GM18508 (cell line): ENCODE measurements around the gene NDUFV2.

ENCODE experiments used
- ATAC-seq: cut with Tn5 transposase; IDR thresholded peaks from one replicate; pipeline ENCODE4 v1.9.1; 2021; ENCODE audit warnings: moderate number of reproducible peaks; ENCODE audit not compliant: insufficient read depth, unreplicated experiment

The NDUFV2 gene

GRCh38 chr18:9182852-9183399 is 80.4 kb downstream of the NDUFV2 start:
- no peak for ATAC-seq
